Left colon (tissue), 2 donors: Measurements from ENCODE around the gene TBPL2. TPM values are rescaled to one million over a fixed set of nuclear protein-coding genes. Genes with fewer than 3 reads are reported as not detected.
"Not testable (repeated sequence)": the region's sequence is repeated elsewhere in the genome, so short reads cannot be mapped to it uniquely, and the experiment has no call there.

Source experiments
- ATAC-seq: fragments of 200-7000 bp; cut with Tn5 transposase; one replicate; pipeline ENCODE4 v1.9.1; 2020; ENCODE audit warnings: mild to moderate bottlenecking, moderate library complexity
- DNase-seq, 2 donors: peaks; one replicate each; pipeline ENCODE4 v3.0.0-alpha.2; 2020
- intact Hi-C, 2 donors: fragments of 100-400 bp; cut with DNase I in 1 of 2; cut with micrococcal nuclease in 1 of 2; formaldehyde crosslinking; loops; one replicate each; pipeline versions ENCODE4 v1.11.2 to v1.14.0; 2022; cut with DNase I, micrococcal nuclease
- total RNA-seq, 2 donors: library from RNA; stranded (reverse); fragmentation: NEBNext Ultra II Directional; extraction: Animal tissue kit (Norgen Biotek cat#: 25700); gene quantifications; one replicate each; pipeline ENCODE4 v1.2.1, GENCODE V29; 2021
- donor health status: DM: no; HTN: no; CAD: no.
- donor health status: DM: yes; HTN: yes; CAD: no.

TBPL2 gene
- total RNA-seq, 2 donors from 2014 or later, result not detected

DNA sequence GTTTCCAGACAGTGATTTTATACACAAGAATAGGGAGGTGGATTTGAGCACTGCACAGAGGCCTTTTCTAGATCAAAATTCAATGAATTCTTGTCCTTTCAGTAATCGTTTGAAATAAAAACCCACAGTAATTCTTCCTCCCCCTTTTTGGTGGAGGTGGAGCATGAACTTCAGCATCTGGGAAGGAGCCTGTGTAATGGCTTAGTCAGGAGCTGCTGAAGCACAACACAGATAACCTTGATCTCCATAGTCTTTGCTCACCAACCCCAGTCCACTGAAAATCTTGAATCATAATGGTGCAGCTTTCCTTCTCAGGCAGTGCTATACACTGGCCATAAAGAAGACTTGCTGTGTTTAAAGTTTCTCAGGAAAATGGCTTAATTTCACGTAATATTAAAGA lies 6.4 kb upstream of the TBPL2 start:
- intact Hi-C loops, result no loop called here
- DNase-seq (no peak), ATAC-seq (peak; percentile 15)

DNA sequence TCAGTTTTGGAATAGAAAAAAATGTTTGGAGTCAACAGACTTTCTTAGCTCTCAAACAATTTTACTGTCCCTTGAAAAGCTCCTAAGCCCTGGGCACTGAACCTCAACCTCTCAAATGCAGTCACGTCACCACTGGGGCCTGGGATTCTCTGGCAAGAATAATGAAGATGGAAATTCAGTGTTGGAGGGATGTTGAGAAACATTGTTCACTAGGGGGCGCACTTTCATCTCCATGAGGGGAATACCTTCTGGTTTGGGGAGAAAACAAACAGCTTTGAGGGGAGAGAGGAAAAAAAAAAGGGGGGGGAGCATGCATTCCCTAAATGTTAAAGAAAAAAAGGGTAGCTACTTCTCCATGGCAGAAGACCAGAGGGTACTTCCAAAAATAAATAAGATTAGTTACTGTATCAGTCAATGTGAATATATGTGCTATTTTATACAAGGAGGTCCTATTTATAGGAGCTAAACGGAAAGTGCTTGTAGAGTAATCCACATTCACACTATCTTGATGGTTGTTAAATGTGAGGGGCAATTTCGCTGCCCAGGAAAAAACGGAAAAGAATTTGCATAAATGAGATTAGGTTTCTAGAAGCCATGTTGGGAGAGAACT lies 5.8 kb upstream of the TBPL2 start:
- intact Hi-C loops, result no loop called here
- ATAC-seq (peak; percentile 46), DNase-seq (peak in 1 of 2 donors; percentile 57)

DNA sequence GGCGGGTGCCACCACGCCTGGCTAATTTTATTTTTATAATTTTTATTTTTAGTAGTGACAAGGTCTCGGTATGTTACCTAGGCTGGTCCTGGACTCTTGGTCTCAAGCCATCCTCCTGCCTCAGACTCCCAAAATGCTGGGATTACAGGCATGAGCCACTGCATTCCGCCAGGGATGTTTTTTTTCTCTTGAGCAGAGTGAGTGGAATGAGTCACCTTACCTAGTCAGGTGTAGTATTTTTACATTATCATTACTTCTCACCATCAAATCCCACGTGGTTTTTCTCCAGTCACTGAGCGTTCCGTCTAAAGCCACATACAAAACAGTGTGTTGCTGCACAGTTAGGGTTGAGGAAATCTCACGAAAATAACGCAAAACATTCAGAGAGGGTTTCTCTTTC lies 870 bp upstream of the TBPL2 start:
- intact Hi-C loops, result no loop called here
- DNase-seq (no peak), ATAC-seq (no peak)

DNA sequence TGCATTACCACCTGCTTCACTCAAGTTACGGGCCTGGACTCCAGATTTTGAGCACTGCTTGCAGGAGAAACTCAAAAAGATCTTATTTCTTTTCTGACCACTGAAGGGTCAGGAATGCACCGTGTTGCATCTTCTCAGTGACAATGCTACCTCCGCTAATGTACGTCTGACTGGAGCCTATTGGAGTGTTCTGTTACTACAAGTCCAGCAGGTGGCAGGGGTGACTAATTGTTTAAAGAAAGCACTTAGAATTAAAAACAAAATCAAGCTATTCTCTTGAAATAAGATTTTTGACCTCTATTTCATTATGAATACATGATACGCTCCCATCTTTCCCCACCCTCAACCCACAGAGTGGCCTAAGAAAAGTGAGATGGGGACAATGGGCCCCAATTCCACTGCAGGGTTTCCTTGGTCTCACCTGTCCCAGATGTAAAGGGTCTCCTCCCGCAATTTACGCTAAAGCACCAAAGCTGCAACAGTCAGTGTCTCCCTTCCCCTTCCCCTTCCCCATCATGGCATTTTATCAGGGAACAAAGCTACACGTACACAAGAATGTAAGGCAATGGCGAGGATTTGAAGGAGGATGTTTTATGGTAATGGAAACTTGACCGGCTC lies 2.2 kb downstream of the TBPL2 start:
- DNase-seq, result peak in 1 of 2 donors; percentile 35
- ATAC-seq, result peak; percentile 68
- intact Hi-C loops, result loop anchor here in 1 of 2 donors (10.0 kb wide), 1 partner anchor 1037 kb away; no protein-coding TSS in a partner anchor

DNA sequence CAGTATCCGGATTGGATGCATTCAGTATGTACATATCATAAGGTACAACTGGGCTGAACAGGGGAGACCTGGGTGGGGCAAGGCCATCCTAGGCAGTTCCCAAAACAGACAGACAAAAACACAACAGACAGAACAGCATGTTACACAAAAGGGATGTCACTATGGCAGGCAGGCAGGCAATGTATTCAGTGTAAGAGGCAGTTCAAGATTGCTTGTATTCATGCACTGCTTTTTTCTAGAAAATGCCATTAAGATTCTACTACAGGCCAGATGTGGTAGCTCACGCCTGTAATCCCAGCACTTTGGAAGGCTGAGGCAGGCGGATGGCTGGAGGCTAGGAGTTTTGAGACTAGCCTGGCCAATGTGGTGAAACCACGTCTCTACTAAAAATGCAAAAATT lies 3.5 kb downstream of the TBPL2 start:
- intact Hi-C loops, result loop anchor here in 1 of 2 donors (10.0 kb wide), 1 partner anchor 1038 kb away; no protein-coding TSS in a partner anchor
- no peak for DNase-seq
- peak; percentile 8 for ATAC-seq

DNA sequence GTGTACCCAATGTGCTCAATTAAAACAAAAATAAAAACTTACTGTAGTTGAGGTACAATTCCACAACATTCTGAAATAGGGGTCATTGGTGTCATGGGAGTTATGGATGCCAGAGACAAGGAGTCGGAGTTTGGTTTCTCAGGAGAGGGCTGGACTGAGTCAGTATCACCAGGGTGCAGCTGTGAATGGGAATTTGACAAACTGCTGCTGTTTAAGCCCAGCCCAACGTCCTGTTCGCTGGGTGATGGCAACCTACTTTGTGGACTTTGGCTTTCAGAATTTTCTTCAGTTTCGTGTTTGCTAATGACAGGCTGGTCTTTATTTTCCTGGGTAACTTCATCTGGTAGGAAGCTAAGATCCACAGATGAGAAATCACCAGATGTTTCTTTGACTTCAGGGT lies 3.9 kb downstream of the TBPL2 start:
- DNase-seq, result no peak
- intact Hi-C loops, result loop anchor here in 1 of 2 donors (10.0 kb wide), 1 partner anchor 1038 kb away; no protein-coding TSS in a partner anchor

DNA sequence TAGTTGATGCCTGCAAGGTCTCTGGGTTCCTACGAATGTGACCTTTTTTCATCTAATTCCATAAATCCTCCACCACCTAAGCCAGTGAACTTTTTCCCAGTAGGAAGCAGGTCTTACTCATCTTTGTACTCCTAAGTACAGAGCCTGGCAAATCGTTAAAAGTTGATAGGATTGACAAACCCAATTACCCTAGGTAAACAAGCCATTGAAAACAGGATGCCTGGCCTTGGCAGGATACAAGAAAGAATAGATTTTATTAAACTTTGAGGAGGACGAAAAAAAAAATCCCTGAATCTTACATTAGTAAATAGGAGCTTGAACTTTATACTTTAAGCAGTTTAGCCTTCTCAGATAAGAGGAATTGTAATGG lies 5.6 kb downstream of the TBPL2 start:
- intact Hi-C loops, result loop anchor here in 1 of 2 donors (10.0 kb wide), 1 partner anchor 1040 kb away; no protein-coding TSS in a partner anchor
- ATAC-seq, result peak; percentile 58
- DNase-seq, result no peak

More for the DNA sequence above, 3.9 kb downstream of the TBPL2 start:
- ATAC-seq, result peak; percentile 61

DNA sequence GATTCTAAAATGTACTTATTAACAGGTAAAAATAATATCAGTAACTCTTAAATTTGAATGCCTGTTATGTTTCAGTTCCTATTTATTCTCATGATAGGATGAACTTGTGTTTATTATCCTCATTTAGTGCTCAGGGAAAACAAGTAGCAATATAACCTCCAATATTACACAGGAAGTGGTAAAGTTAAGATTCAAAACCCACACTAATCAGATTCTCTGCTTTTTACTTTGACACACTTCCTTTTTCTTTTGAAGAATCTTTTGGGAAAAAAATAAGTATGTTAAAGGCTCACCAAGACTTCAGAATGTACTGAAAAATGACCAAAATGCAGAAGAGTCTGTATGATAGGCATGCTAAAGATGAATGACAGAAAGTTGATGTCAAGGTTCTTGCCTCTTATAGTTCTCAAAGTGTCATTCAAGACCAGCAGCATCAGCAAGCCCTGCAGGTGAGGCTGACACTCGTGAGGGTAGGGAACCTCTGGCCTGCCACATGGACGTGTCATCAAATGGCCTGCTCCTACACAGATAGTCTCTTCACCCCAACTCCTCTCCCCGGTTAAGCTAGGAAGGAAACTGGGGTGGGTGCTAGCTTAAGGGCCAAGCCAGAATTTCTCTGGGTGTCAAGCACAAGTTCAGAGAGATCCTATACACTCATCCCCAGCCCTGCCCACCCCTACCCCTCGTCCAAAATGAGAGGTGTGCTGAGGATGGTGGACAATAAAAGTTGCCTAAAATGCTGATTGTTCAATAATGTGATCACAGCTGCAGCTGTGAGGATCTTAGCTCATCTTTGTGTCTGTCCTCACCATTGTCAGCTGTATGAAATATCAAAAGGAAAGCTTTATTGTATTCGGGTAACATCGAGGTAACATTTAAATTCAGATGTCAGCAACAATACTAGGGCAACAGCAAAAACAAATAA lies 6.3 kb downstream of the TBPL2 start:
- ATAC-seq (no peak), DNase-seq (no peak)
- intact Hi-C loops, result loop anchor here in 1 of 2 donors (10.0 kb wide), 1 partner anchor 1041 kb away; no protein-coding TSS in a partner anchor

DNA sequence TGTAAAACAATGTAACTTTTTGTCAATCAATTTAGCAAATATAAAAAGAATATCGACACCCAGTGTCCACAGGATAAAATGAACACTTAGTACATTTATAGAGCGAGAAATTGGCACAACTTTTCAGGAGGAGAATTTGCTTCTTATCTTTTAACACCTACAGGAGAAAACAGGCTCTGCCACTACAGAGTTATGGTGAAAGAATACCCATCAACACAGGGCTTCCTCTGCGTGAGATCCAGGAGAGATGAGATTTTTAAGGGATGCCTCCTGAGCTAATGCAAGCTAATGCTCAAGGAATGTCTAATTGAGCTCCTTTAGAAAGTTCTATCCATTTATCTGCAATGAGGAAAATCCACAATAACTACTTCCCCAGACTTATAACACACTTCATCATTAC lies 7.8 kb downstream of the TBPL2 start:
- no peak for ATAC-seq
- intact Hi-C loops, result loop anchor here in 1 of 2 donors (10.0 kb wide), 1 partner anchor 1042 kb away; no protein-coding TSS in a partner anchor
- DNase-seq, result no peak

DNA sequence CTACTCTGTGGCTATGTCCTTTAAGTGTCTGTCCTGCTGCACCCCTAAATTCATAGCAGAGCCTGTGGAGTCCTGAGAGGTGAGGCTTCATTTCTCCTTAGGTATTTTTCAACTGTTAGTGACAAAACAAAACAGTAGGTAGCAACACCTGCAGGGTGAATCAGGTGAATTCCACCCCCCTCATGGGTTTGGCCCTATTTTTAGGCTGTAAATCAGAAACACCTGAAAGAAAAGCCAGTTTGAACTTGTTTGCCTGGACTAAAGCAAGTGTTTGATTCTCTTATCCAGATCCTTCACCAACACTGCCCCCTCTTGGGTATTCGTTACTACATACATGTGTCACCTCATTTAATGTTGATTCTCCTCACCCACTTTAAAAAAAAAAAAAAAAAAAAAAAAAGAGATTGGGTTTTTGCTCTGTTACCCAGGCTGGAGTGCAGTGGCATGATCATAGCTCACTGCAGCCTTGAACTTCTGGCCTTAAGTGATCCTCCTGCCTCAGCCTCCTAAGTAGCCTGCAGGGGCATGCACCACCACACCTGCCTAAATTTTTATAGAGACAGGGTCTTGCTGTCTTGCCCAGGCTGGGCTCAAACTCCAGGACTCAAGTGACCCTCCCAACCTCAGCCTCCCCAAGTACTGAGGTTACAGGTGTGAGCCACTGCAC lies 10.3 kb downstream of the TBPL2 start:
- peak; percentile 34 to 36 for DNase-seq
- ATAC-seq, result peak; percentile 83
- intact Hi-C loops, result loop anchor here in 1 of 2 donors (10.0 kb wide), 1 partner anchor 1045 kb away; no protein-coding TSS in a partner anchor

DNA sequence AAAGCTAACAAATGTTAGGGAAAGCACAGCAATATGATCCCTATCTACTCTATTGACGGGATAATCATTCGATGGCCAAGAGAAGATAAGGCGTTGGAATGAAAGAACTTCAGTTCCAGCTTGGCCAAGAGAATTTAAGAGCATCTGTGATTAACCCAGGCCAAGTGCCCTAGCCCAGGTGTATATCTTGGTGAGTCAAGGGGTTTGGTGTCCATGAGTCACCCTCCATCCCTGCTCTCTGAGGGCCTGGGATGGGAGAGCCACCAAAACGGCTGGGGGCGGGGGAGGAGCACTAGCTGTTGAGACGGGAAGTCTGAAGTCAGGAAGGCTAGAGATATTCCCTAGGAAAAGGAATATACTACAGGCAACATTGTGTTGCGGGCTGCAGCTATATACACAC lies 13.0 kb downstream of the TBPL2 start:
- intact Hi-C loops, result no loop called here
- ATAC-seq, result no peak

DNA sequence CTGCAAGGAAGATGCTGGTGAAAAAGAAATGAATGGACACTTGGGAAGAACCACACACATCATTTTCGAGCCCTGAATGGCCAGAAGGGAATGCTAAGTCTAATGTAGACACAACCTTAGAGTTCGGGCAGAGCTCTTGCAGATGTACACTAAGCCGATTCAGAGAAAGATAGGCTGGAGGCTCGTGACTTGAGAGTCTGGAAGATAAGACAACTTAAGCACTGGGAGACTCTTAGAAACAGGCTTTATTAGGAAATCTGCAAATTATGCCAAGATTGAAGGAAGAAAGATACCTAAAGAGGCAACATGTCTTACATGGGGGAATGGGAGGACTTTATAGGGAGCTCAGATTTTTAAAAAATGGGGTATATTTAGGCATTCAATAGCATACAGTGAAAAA lies 13.5 kb downstream of the TBPL2 start:
- intact Hi-C loops, result no loop called here
- DNase-seq (no peak), ATAC-seq (no peak)

More for the DNA sequence above, 13.0 kb downstream of the TBPL2 start:
- DNase-seq, result no peak

DNA sequence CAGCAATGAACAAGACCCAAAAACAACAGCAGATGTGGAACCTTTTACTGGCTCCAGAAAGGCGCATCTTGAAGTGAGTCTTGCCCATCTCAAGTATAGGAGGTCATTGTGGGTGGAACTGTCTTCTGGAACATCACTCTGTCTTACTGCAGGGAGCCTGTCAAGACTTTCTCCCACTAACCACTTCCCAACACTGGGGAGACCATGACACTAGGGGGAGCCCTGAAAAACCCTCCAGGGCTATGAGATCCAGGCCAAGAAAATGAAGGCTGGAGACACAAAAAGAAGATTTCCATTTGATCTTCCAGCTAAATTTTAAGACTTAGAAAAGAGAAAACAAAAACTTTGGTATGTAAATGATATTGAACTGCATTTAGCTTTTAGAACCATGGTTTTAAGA lies 15.3 kb downstream of the TBPL2 start:
- intact Hi-C loops, result no loop called here
- ATAC-seq (no peak), DNase-seq (no peak)

DNA sequence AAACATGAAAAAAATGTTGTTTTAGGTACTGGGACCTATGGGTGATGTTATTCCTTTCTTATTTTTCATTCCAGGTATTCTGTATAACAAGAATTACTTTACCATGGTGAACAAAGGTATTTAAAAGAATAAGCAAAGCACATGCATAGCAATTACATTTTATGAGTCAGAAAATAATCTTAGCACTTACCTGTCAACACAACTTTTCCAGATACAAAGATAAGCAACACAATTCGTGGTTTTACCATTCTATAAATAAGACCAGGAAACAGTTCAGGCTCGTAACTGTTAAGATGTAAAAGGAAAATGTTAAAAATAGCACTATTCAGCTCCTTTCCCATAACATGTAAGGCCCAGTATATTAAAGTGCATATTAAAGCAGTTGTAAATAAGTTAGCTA lies 16.4 kb downstream of the TBPL2 start:
- DNase-seq, result no peak
- intact Hi-C loops, result no loop called here
- peak; percentile 78 for ATAC-seq

DNA sequence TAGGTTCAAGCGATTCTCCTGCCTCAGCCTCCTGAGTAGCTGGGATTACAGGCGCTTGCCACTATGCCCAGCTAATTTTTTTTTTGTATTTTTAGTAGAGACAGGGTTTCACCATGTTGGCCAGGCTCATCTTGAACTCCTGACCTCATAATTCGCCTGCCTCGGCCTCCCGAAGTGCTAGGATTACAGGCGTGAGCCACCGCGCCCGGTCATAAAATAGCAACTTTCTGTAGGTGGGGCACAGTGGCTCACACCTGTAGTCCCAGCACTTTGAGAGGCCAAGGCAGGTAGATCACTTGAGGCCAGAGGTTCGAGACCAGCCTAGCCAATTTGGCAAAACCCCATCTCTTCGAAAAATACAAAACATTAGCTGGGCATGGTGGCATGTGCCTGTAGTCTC lies 18.1 kb downstream of the TBPL2 start:
- peak in 1 of 2 donors; percentile 34 for DNase-seq
- peak; percentile 65 for ATAC-seq
- intact Hi-C loops, result not testable (repeated sequence)

DNA sequence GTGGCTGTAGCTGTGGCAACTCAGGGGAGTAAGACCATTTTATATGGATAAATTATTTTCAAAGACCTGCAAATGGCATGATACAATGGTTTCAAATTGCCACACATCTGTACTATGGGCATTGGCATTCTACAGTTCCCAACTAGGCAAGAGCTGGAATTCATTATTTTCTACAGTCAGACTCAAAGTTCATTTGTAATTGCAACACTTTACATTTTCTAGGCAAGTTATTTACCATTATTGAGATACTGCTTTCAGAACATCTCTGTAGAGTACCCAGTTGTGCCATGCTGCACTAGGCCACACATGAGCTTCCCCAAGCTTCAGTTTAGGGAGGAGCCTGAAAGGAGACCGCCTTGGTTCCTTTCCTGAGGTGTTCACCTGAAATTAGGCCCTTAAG lies 20.8 kb downstream of the TBPL2 start:
- no peak for ATAC-seq
- DNase-seq, result no peak
- intact Hi-C loops, result loop anchor here in 1 of 2 donors (10.0 kb wide), 1 partner anchor 155 kb away; no protein-coding TSS in a partner anchor

DNA sequence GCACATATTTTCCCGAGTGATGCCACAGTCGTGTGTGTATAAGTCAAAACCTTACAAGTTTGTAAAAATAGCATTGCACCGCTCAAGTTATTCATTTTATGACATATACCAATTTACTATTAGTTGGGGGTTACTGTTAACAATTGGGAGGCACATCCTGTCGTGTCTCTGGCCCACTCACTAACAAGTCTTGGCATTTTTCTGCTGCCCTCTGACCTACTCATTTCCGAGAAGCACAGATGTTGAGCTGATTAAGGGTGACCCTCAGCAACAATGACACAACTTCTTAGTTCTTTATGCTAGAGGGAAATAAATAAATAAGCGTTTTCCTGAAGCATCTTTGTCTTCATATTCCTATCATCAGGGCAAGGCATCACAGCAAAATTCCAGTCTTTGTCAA lies 22.0 kb downstream of the TBPL2 start:
- intact Hi-C loops, result loop anchor here in 1 of 2 donors (10.0 kb wide), 1 partner anchor 154 kb away; no protein-coding TSS in a partner anchor
- DNase-seq (no peak), ATAC-seq (no peak)

DNA sequence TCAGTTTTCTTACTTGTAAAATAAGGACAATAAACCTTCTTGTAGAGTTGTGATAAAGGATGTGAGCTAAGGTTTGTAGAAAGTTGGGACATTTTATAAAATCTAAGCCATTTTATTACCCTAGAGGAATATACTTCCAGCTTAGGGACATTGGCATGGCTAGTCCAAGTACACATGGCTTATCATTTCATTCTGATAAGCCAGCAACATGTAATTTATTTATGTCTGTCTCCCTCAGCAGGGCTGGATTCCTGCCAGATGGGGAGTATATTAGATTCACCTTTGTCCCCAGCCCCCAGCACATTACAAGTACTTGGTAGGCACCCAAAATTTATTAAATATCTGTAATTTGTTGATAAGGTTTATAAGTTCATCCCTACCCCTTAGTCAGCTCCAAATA lies 22.5 kb downstream of the TBPL2 start:
- intact Hi-C loops, result loop anchor here in 1 of 2 donors (10.0 kb wide), 1 partner anchor 153 kb away; no protein-coding TSS in a partner anchor

More for the DNA sequence above, 22.5 kb downstream of the TBPL2 start:
- DNase-seq (no peak), ATAC-seq (peak; percentile 62)
